GM12865 (cell line): ENCODE measurements around the gene CEACAM3.

Experiments
- DNase-seq: peaks from one replicate; pipeline ENCODE4 v3.0.0; 2010; ENCODE audit warnings: low read depth
- H3K4me3 ChIP-seq: 2 replicates; pipeline ENCODE4 v1.5.1; 2011; ENCODE audit warnings: mild to moderate bottlenecking, low read depth, low read length, control low read depth
- CTCF ChIP-seq: IDR thresholded peaks from 2 replicates; pipeline ENCODE4 v1.5.1; 2011; ENCODE audit warnings: low read length, control low read depth, low read depth, inconsistent platforms; ENCODE audit not compliant: insufficient read depth; ENCODE audit errors: missing control alignments

Gene CEACAM3

DNA sequence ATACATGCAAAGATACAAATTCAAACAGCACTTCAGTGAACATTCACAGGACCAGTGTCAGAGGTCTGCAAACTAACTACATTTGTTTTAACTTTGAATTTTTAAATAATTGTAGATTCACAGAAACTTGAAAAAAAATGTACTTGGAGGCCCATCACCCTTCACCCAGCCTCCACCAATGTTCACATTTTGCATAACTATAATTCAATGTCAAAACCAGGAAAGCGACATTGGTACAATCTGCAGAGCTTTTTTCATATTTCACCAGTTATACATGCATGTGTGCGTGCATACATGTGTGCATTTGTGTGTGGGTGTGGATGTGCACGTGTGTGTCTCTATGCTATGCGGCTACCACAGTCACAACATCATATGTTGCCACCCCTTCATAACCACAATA lies 18.9 kb downstream of the CEACAM3 start:
- no peak for TF ChIP-seq CTCF
- no peak overlapping the region for H3K4me3 ChIP-seq
- DNase-seq, result no peak

- no peak for TF ChIP-seq CTCF
- no peak overlapping the region for H3K4me3 ChIP-seq
- no peak for DNase-seq
Measured at GRCh38 chr19:41816761-41817160, 20.4 kb downstream of the CEACAM3 start.

DNA sequence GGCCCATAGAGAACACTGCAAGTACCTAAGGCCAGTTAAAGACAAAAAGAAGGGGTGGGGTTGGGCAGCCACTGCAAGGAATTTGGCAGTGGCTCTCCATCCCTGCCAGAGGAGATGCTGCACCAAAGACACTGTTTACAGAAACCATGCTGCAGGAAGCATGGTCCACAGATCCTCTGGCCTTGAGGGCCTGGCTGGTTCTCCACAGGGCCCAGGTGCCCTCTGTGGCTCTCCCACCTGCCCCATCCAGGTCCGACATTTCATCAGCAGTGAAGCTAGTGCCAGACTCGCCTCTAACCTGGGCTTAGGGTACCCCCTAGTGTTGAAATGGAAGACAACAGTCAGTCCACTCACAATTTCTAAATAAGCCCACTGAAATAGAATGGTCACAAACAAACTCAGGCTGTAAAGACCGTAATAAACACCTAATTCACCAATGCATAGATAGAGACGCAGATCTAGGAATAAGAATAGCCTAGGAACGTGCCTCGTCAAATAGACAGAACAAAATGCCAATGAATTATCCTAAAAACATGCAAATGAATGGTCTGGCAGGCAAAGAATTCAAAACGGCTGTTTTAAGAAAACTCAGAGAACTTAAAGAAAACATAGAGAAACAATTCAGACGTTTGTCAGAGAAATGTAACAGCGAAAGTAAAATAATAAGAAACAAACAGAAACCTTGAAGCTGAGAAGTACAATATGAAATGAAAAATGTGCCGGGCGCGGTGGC lies 24.8 kb downstream of the CEACAM3 start:
- no peak overlapping the region for H3K4me3 ChIP-seq
- peak; percentile 67 for DNase-seq
- peak; percentile 65 for TF ChIP-seq CTCF

DNA sequence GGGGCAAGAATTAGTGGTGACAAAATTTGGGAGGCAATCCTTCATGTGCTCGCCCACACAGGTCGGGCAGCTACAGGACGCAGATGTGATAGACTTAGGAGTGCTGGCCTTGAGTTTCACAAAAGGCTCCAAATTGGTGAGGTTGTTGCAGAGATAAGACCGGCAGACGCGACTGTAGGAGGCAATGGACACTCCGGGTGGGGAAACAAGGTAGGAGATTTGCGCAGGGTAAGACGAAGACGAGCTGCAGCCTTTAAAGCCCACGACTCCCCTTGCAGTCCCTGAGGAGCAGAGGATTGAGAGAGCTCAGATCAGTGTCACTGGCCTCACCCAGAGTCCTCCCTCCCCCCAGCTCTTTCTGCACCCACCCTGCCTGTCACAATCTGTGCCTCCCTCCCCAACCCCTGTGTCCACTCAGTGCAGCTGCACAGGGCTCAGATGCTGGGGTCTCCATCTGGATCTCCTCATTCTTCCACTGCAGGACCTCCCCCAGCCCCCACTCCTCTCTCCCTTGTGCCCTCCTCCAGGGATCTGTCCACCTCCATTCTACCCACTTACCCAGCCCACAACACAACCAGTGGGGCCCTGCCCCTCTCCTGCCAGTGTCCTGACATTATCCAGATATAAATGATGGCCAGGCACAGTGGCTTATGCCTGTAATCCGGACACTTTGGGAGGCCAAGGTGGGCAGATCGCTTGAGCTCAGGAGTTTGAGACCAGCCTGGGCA lies 41.8 kb downstream of the CEACAM3 start:
- no peak overlapping the region for H3K4me3 ChIP-seq
- no peak for DNase-seq
- TF ChIP-seq CTCF, result no peak

DNA sequence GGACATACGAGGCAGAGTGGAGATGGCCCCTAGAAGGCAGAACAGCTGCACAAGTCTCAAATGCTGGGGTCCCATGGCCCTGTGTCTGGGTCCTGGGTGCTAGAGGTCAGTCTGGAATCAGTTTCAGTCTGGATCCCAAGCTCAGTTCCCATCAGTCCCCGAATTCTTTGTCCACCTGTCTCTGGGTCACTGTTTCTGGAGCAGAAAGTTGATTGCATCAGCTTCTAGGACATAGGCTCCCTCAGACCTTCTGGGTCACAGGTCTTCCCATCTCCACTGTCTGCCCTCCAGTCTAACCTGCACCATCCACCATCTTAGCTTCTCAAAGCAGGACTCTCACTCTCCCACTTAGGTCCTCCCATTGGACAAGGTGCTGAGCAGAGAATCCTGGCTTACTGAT lies 42.8 kb downstream of the CEACAM3 start:
- no peak for DNase-seq
- TF ChIP-seq CTCF, result no peak
- H3K4me3 ChIP-seq, result no peak overlapping the region

DNA sequence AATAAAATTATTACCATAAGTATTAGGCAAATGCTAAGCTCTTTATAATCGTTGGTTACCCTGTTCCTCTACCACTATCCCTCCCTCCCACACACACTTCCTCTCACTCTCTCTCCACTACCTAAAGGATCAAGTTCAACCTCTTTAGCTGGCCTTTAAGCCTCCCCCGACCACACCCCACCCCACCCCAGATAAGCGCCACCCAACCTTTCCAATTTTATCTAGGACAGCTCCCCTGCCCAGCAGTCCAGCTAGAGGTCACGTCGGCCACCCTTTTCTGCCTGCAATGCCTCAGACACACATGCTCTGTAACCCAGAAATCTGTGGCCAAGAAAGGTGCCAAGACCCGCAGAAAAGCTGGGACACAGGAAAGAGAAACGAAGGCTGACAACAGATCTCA lies 47.0 kb downstream of the CEACAM3 start:
- no peak for TF ChIP-seq CTCF
- no peak for DNase-seq
- no peak overlapping the region for H3K4me3 ChIP-seq
